ENCODE measurements around the gene ARHGDIA.

DNA sequence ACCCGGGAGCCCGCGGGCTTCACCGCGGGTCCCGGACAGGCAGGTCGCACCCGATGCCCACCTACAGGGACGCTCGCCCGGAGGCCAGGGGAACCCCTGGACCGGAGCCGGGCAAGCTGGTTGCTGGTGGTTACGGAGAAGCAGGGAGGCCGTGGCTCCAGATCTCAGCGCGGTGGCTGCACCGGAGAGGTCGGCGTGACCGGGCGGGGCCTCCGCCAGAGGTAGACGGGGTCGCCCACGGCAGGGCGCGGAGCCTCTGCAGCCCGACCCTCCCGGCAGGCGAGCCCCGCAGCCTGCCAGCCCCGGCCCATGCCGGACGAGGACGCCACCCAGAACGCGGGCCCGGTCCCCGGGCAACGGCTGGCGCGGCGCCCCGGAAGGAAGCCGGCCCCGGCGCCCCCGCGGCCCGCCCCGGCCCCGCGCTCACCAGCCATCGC lies 39.7 kb upstream of the ARHGDIA start:
- TF ChIP-seq CTCF (conservative IDR thresholded peaks at IDR 0.05; ENCODE audit: low read length): no peak
- TF ChIP-seq EZH2phosphoT487 (IDR thresholded peaks at IDR 0.05; ENCODE audit: borderline replicate concordance, low read depth, low read length): no peak
